ENCODE measurements around the gene DNASE1.

DNA sequence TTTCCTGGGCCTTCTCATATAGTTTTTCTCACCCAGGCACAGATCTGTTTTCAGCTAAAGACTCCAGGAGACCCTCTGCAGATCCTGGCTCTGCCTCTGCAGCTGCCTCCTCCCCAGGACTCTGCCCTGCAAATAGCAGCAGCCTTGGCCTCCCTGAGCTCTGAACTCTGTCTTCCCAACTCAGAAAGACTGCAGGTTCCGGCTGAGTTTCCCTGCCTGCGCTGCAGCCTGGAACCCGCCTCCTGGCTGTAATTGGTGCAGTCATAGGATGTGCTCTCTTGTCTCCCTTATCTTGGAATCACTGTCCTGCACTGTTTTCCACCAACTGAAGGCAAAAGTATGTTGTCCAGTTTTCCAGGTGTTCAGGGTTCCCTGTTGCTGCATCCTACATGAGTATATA is 14.3 kb upstream of the DNASE1 start:
- TF ChIP-seq, protein P1, sequence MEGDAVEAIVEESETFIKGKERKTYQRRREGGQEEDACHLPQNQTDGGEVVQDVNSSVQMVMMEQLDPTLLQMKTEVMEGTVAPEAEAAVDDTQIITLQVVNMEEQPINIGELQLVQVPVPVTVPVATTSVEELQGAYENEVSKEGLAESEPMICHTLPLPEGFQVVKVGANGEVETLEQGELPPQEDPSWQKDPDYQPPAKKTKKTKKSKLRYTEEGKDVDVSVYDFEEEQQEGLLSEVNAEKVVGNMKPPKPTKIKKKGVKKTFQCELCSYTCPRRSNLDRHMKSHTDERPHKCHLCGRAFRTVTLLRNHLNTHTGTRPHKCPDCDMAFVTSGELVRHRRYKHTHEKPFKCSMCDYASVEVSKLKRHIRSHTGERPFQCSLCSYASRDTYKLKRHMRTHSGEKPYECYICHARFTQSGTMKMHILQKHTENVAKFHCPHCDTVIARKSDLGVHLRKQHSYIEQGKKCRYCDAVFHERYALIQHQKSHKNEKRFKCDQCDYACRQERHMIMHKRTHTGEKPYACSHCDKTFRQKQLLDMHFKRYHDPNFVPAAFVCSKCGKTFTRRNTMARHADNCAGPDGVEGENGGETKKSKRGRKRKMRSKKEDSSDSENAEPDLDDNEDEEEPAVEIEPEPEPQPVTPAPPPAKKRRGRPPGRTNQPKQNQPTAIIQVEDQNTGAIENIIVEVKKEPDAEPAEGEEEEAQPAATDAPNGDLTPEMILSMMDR (IDR thresholded peaks at IDR 0.05; ENCODE audit: poor library complexity, severe bottlenecking) = no peak
- TF ChIP-seq RAD21 (conservative IDR thresholded peaks at IDR 0.05) = no peak

Data from neural cell (in vitro differentiated cells).